Breast epithelium (tissue), 3 donors: ENCODE measurements around the gene MYO15B.

Source experiments
- CTCF ChIP-seq, 3 donors: fragments of 450-650 bp; IDR thresholded peaks; one replicate each; pipeline ENCODE4 v1.5.1; 2016 to 2017; ENCODE audit warnings: antibody characterized with exemption in 3 of 3, mild to moderate bottlenecking in 3 of 3, moderate library complexity in 3 of 3
- POLR2A ChIP-seq: fragments of 450-650 bp; IDR thresholded peaks from one replicate; pipeline ENCODE4 v1.6.1; 2016; ENCODE audit warnings: antibody characterized with exemption, mild to moderate bottlenecking, moderate library complexity

GRCh38 chr17:75566416-75566815, 21.2 kb upstream of the MYO15B start:
- TF ChIP-seq CTCF (IDR thresholded peaks at IDR 0.05) (no peak), POLR2A (no peak)
